ENCODE data around the gene RBFOX2.

DNA sequence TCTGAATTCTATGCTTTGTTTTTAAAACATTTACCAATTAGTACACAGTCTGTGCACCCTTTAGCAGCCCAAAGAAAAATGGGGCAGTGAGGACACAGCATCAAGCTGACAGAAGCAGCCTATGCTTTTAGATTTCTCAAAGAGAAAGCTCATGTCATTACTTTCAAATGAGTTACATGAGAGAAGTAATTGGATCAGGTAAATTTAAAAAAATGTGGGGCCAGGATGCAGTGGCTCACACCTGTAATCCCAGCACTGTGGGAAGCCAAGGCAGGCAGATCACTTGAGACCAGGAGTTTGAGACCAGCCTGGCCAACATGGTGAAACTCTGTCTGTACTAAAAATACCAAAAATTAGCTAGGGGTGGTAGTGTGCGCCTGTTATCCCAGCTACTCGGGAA, 253.3 kb downstream of the RBFOX2 start:
- TF ChIP-seq, protein P1, sequence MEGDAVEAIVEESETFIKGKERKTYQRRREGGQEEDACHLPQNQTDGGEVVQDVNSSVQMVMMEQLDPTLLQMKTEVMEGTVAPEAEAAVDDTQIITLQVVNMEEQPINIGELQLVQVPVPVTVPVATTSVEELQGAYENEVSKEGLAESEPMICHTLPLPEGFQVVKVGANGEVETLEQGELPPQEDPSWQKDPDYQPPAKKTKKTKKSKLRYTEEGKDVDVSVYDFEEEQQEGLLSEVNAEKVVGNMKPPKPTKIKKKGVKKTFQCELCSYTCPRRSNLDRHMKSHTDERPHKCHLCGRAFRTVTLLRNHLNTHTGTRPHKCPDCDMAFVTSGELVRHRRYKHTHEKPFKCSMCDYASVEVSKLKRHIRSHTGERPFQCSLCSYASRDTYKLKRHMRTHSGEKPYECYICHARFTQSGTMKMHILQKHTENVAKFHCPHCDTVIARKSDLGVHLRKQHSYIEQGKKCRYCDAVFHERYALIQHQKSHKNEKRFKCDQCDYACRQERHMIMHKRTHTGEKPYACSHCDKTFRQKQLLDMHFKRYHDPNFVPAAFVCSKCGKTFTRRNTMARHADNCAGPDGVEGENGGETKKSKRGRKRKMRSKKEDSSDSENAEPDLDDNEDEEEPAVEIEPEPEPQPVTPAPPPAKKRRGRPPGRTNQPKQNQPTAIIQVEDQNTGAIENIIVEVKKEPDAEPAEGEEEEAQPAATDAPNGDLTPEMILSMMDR (IDR thresholded peaks at IDR 0.05; ENCODE audit: low read depth, low read length, missing input control) = no peak
- TF ChIP-seq TAF1 (conservative IDR thresholded peaks at IDR 0.05) (no peak), ATF3 (IDR thresholded peaks at IDR 0.05) (no peak), GABPA (IDR thresholded peaks at IDR 0.05 in 1 of 2, conservative IDR thresholded peaks at IDR 0.05 in 1 of 2) (no peak)
- TF ChIP-seq, protein P2, sequence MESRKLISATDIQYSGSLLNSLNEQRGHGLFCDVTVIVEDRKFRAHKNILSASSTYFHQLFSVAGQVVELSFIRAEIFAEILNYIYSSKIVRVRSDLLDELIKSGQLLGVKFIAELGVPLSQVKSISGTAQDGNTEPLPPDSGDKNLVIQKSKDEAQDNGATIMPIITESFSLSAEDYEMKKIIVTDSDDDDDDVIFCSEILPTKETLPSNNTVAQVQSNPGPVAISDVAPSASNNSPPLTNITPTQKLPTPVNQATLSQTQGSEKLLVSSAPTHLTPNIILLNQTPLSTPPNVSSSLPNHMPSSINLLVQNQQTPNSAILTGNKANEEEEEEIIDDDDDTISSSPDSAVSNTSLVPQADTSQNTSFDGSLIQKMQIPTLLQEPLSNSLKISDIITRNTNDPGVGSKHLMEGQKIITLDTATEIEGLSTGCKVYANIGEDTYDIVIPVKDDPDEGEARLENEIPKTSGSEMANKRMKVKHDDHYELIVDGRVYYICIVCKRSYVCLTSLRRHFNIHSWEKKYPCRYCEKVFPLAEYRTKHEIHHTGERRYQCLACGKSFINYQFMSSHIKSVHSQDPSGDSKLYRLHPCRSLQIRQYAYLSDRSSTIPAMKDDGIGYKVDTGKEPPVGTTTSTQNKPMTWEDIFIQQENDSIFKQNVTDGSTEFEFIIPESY (IDR thresholded peaks at IDR 0.05) = no peak
